WI38 (cell line): ENCODE results near the gene EID1.
A peak's percentile ranks its signal among the peaks of the same experiment; 100 is the strongest.

ENCODE experiments used
- H3K4me3 ChIP-seq: 2 replicates; pipeline ENCODE4 v1.5.1; 2011; ENCODE audit warnings: low read depth, mild to moderate bottlenecking, control low read depth, low read length
- CTCF ChIP-seq: IDR thresholded peaks from 2 replicates; pipeline ENCODE4 v1.5.1; 2012; ENCODE audit warnings: low read depth, mild to moderate bottlenecking, control low read depth, low read length

The EID1 gene

DNA sequence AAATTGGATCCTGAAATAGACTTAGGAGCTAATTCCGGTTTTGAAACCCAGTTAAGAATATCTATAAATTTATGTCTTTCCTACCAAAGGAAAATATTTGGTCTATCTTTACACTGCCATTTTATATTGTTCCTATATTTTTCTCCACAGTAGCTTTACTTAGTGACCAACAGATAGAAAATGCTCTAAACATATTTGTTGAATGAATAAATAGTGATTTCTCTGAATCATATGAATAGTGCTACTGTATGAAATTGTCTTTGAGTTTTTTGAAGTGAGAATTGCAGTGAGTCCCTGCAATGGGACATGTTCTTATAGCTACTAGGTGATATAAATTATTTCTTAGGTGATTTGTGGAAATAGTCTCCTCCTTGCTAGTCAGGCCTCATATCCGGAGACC, 18.5 kb upstream of the EID1 start:
- no peak overlapping the region for H3K4me3 ChIP-seq
- no peak for TF ChIP-seq CTCF

DNA sequence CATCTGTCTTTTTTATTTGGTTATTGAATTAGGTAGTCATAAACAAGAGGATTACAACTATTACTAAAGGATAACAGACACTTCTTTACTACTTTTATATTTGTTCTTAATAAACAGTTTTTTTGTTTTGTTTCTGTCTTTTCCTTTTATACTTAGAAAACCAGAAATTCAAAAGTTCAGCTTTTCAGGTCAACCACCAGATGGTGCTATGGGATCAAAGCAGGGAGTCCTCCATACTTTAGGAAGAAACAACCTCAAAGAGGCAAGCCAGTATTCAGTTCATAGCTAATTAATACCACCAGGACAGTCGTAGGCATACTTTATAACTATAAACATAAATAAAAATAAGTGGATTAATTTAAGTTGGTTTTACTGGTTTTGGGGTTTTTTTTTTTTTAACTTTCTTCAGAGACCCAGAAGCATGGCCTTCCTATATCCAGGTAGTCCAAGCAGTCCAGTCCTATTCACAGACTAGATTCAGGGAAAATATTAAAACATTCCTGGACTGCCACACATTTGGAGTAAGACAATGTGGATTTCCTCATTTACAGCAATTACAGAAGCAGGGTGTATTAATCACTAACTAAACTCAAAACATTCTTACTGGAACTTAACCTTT, 16.0 kb upstream of the EID1 start:
- TF ChIP-seq CTCF, result peak; percentile 71
- H3K4me3 ChIP-seq, result no peak overlapping the region

GRCh38 chr15:48862705-48863104, 15.2 kb upstream of the EID1 start:
- TF ChIP-seq CTCF, result no peak
- H3K4me3 ChIP-seq, result no peak overlapping the region

DNA sequence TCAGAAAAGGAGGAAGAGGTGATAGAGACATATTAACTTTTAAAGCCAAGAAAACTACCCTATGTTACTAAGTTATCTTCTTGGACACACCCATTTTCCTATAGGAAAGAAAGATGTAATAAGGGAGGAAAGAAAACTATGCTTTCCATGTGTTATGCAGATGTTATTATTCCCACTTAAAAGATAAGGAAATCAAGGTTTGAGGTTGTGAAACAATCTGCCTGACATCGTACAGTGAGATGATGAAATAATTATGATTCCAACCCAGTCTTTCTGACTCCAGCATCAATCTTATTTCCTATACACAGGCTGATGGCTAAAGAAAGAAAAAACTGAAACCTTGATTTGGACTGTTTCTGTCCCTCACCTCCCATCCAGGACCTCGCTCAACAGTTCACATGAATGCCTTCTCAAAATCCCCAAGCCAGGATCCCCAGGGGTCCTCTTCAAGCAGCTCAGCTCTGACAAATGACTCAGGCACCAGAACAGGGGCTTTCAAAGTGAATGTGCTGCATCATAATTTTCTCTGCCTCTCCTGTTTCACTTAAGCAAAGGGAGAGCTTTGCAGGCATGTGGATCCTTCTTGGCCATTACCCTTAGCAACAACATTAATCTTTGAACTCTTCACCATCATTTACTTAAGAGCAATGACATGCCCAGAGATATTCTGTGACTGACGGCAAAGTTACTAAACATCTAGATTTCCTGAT, 12.4 kb upstream of the EID1 start:
- TF ChIP-seq CTCF, result no peak
- H3K4me3 ChIP-seq, result no peak overlapping the region

GRCh38 chr15:48866141-48866563, 11.8 kb upstream of the EID1 start:
- H3K4me3 ChIP-seq, result no peak overlapping the region
- no peak for TF ChIP-seq CTCF

DNA sequence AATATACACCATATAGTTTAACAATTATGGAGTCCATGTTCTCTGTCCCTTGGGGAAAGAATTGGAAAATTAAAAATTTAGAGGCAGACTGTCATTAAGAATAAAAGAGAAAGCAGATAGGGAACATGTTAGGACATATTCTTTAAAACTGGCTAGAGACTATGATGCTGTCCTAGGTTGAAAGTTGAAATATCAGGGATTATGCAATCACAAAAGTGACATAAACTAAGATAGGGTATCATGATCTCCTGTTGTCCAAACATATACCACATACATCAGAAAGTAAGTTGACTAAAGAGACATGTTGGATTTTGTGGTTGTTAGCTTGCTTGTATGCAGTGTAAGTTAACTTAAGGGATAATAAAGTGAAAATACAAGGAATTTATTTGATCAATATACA, 9.9 kb upstream of the EID1 start:
- no peak for TF ChIP-seq CTCF
- H3K4me3 ChIP-seq, result no peak overlapping the region

DNA sequence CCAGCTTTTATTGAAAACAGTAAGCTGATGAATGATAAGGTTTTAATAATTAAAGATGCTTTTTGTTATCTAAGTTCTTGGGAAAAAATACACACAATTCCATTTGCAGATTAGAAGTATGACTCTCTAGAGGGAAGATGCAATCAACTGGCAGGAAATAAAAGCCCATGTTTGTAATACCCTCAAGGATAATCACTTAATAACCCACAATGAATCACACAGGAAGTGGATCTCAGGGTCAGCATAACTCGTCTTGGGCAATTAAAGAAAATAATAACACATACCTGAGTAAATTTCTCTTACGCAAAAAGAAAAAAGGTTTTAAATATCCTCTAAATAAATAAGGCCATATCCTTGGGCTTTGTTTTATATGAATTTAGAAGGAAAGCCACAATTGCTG, 9.4 kb upstream of the EID1 start:
- TF ChIP-seq CTCF, result no peak
- H3K4me3 ChIP-seq, result no peak overlapping the region
